ENCODE measurements around the gene NAT16. TPM values are rescaled to one million over a fixed set of nuclear protein-coding genes. Genes with fewer than 3 reads are reported as not detected.
A peak's percentile ranks its signal among the peaks of the same experiment; 100 is the strongest.

NAT16 gene
- total and polyA plus RNA-seq, 9 of the 15 experiments (the other 6 are each of a cell fraction or from before 2014, with no cell fraction given): 0.04 TPM; not detected in 8

DNA sequence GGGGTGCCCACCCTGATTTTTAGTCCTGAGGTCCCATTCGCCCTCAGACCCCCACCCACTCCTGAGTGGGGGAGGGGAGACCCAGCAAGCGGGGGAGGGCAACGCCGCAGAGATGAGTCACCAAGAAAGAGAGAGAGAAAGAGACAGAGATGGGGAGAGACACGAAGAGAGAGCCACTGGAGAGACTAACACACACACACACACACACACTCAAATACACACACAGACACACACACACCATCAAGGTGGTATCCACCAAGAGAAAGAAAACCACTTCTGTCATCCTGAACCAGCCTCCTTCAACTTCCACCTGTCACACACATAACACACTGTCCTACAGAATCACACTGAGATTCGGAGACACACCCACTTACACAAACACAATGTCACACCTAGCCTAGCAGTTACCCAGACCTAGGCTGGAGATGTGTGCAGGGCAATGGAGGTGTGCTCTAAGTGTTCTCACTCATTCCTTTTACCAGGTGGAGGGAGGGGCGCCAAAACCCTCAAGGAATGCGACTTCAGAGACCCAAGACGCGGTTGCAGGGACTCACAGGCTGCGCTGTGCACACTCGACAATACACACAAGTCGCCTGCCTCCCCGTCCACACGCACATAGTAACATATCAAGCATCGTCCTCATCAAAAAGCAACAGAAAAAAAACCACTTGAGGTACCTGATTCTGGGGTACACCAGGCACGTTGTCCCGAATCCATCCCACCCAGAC lies 10.8 kb downstream of the NAT16 start:
- BruUV-seq (replicated peaks): no TSS peak
- H3K79me2 ChIP-seq (ENCODE audit: control insufficient read depth, insufficient read depth, low read length): no peaks in the 10 kb centered on the region
- H3K9ac ChIP-seq (ENCODE audit: insufficient read depth in 1 of 2, low read depth in 2 of 2, low read length in 2 of 2): peak overlapping the region in 1 of 2 experiments; percentile 36; a peak in 1 of 4 replicates
- peak in 3 of 4 experiments; percentile 50 to 61 (median 51) for DNase-seq (ENCODE audit: extremely low read depth in 1 of 4, low spot score in 3 of 4)
- intact Hi-C loops (cut with micrococcal nuclease): loop anchor here (2.0 kb wide), 1 partner anchor 24 kb away; no protein-coding TSS in a partner anchor
- peak; percentile 71 for FAIRE-seq
- H4K20me1 ChIP-seq (replicated peaks; ENCODE audit: control insufficient read depth, insufficient read depth, low read length): peaks cover 24% of the 10 kb centered on the region
- H3K4me1 ChIP-seq (replicated peaks in 1 of 2; ENCODE audit: control insufficient read depth in 2 of 2, insufficient read depth in 2 of 2, low read length in 2 of 2): peaks cover 33 to 71% of the 10 kb centered on the region in 2 experiments
- CTCF ChIA-PET (ENCODE audit: low intra/inter-chr PET ratio): interaction anchor here (2.4 kb wide), 1 partner anchor 25 kb away, joined by 20 read pairs; no protein-coding TSS in a partner anchor
- WGBS (ENCODE audit: insufficient coverage, low coverage, missing lambda C conversion rate): under 1% methylated on average over 14 of the region's 18 CpGs
- POLR2A ChIA-PET: no interaction called here
- no peak overlapping the region; the same call in 2 of the 3 replicates for H3K27ac ChIP-seq (ENCODE audit: extremely low read depth, low read depth, low read length)
- no peaks in the 10 kb centered on the region for H3K9me3 ChIP-seq (replicated peaks; ENCODE audit: control insufficient read depth, insufficient read depth, low read depth, low read length)
- peaks cover 6% of the 10 kb centered on the region for H3K9me1 ChIP-seq (ENCODE audit: control insufficient read depth, insufficient read depth, low read length)
- in situ Hi-C loops (cut with MboI): no loop called here
- peaks cover 29 to 45% of the 10 kb centered on the region in 2 experiments; a peak in 4 of 5 replicates for H3K27me3 ChIP-seq (ENCODE audit: control insufficient read depth in 2 of 2, insufficient read depth in 2 of 2, low read length in 2 of 2)
- no peak for ATAC-seq
- H3K4me2 ChIP-seq (ENCODE audit: insufficient read depth, low read length): peak overlapping the region; percentile 71
- no peak overlapping the region for H3K4me3 ChIP-seq
- H3K36me3 ChIP-seq (ENCODE audit: control insufficient read depth, insufficient read depth, low read length): no peaks in the 10 kb centered on the region
- H2AFZ ChIP-seq (ENCODE audit: low read depth, low read length): peak overlapping the region; percentile 78
- TF ChIP-seq DIDO1 (tag; IDR thresholded peaks at IDR 0.05; ENCODE audit: low read depth) (peak; percentile 44; the same call in 1 of the 2 replicates), ETS2 (tag; IDR thresholded peaks at IDR 0.05; ENCODE audit: borderline replicate concordance, poor library complexity, severe bottlenecking) (no peak), SMAD4 (CRISPR knock-in tag; conservative IDR thresholded peaks at IDR 0.05) (no peak), SMAD2 (IDR thresholded peaks at IDR 0.05; ENCODE audit: low read depth, low read length) (no peak), TRIM24 (IDR thresholded peaks at IDR 0.05) (peak; percentile 60 to 81), SNIP1 (IDR thresholded peaks at IDR 0.05; ENCODE audit: low read depth) (0 out of 2 replicates have a peak, but pooled peaks have one; percentile 23), PTBP1 (IDR thresholded peaks at IDR 0.05; ENCODE audit: low read depth, low read length) (no peak), FOXP1 (CRISPR knock-in tag; IDR thresholded peaks at IDR 0.05) (no peak), ZNF133 (CRISPR knock-in tag; IDR thresholded peaks at IDR 0.05) (no peak), ZEB2 (IDR thresholded peaks at IDR 0.05) (0 out of 2 replicates have a peak, but pooled peaks have one; percentile 22), FOSL1 (tag; conservative IDR thresholded peaks at IDR 0.05) (peak; percentile 90), CHD4 (IDR thresholded peaks at IDR 0.05; ENCODE audit: insufficient read depth, insufficient replicate concordance, low read depth, low read length, poor library complexity, severe bottlenecking) (no peak)
- TF ChIP-seq, protein P1, sequence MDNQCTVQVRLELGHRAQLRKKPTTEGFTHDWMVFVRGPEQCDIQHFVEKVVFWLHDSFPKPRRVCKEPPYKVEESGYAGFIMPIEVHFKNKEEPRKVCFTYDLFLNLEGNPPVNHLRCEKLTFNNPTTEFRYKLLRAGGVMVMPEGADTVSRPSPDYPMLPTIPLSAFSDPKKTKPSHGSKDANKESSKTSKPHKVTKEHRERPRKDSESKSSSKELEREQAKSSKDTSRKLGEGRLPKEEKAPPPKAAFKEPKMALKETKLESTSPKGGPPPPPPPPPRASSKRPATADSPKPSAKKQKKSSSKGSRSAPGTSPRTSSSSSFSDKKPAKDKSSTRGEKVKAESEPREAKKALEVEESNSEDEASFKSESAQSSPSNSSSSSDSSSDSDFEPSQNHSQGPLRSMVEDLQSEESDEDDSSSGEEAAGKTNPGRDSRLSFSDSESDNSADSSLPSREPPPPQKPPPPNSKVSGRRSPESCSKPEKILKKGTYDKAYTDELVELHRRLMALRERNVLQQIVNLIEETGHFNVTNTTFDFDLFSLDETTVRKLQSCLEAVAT (IDR thresholded peaks at IDR 0.05): peak; percentile 74 to 75; a peak in 2 of 4 replicates
- TF ChIP-seq, protein P2, sequence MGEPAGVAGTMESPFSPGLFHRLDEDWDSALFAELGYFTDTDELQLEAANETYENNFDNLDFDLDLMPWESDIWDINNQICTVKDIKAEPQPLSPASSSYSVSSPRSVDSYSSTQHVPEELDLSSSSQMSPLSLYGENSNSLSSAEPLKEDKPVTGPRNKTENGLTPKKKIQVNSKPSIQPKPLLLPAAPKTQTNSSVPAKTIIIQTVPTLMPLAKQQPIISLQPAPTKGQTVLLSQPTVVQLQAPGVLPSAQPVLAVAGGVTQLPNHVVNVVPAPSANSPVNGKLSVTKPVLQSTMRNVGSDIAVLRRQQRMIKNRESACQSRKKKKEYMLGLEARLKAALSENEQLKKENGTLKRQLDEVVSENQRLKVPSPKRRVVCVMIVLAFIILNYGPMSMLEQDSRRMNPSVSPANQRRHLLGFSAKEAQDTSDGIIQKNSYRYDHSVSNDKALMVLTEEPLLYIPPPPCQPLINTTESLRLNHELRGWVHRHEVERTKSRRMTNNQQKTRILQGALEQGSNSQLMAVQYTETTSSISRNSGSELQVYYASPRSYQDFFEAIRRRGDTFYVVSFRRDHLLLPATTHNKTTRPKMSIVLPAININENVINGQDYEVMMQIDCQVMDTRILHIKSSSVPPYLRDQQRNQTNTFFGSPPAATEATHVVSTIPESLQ (CRISPR knock-in tag; IDR thresholded peaks at IDR 0.05): no peak
- TF ChIP-seq, protein P3, sequence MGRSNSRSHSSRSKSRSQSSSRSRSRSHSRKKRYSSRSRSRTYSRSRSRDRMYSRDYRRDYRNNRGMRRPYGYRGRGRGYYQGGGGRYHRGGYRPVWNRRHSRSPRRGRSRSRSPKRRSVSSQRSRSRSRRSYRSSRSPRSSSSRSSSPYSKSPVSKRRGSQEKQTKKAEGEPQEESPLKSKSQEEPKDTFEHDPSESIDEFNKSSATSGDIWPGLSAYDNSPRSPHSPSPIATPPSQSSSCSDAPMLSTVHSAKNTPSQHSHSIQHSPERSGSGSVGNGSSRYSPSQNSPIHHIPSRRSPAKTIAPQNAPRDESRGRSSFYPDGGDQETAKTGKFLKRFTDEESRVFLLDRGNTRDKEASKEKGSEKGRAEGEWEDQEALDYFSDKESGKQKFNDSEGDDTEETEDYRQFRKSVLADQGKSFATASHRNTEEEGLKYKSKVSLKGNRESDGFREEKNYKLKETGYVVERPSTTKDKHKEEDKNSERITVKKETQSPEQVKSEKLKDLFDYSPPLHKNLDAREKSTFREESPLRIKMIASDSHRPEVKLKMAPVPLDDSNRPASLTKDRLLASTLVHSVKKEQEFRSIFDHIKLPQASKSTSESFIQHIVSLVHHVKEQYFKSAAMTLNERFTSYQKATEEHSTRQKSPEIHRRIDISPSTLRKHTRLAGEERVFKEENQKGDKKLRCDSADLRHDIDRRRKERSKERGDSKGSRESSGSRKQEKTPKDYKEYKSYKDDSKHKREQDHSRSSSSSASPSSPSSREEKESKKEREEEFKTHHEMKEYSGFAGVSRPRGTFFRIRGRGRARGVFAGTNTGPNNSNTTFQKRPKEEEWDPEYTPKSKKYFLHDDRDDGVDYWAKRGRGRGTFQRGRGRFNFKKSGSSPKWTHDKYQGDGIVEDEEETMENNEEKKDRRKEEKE (IDR thresholded peaks at IDR 0.05; ENCODE audit: borderline replicate concordance in 1 of 2, control insufficient read depth in 1 of 2, low read depth in 2 of 2, low read length in 1 of 2): no peak
